ENCODE data around the gene VANGL1. TPM values are rescaled to one million over a fixed set of nuclear protein-coding genes. Genes with fewer than 3 reads are reported as not detected.

VANGL1 gene
- total and polyA plus RNA-seq, 3 donors from 2014 or later: 8.2 to 16.6 (median 8.6) TPM

GRCh38 chr1:115744646-115745275 is 103.0 kb downstream of the VANGL1 start:
- 89 to 90% methylated on average over 3 of the region's 3 CpGs for WGBS, 2 donors
- H3K36me3 ChIP-seq (ENCODE audit: low read depth, missing control alignments): no peaks in the 10 kb centered on the region
- no peak overlapping the region for H3K4me3 ChIP-seq
- H3K4me1 ChIP-seq: no peaks in the 10 kb centered on the region
- no peaks in the 10 kb centered on the region for H3K9me3 ChIP-seq
- TF ChIP-seq CTCF (IDR thresholded peaks at IDR 0.05) (no peak), POLR2A (IDR thresholded peaks at IDR 0.05) (no peak)
- no peak overlapping the region for H3K27ac ChIP-seq
- DNase-seq: no peak
- no peaks in the 10 kb centered on the region for H3K27me3 ChIP-seq
- intact Hi-C loops (cut with DNase I; ENCODE audit: low total_unique reads): no loop called here

- H3K9me3 ChIP-seq: no peaks in the 10 kb centered on the region
- 81 to 82% methylated on average over 5 of the region's 5 CpGs for WGBS, 2 donors
- DNase-seq: no peak
- H3K4me3 ChIP-seq: no peak overlapping the region
- H3K4me1 ChIP-seq: no peaks in the 10 kb centered on the region
- H3K36me3 ChIP-seq (ENCODE audit: low read depth, missing control alignments): no peaks in the 10 kb centered on the region
- H3K27me3 ChIP-seq: no peaks in the 10 kb centered on the region
- TF ChIP-seq POLR2A (IDR thresholded peaks at IDR 0.05): no peak
- no peak for TF ChIP-seq CTCF (IDR thresholded peaks at IDR 0.05)
- H3K27ac ChIP-seq: no peak overlapping the region
- intact Hi-C loops (cut with DNase I; ENCODE audit: low total_unique reads): no loop called here
Measured at GRCh38 chr1:115746021-115746690, 104.4 kb downstream of the VANGL1 start.

Small RNAs within 50 kb of the gene (small RNA-seq; reads per million reads assigned to genes)
- gene RF00406 (3.5 to 4.1 reads per million in 2 donors), gene RN7SL420P (0 reads per million in 2 donors)

Other genes starting within 250 kb of the VANGL1 start
- 1 to 10 TPM in 1 of 2 donors, under 1 TPM in 1; 0.74 to 1.9 TPM for gene CASQ2, start 126.7 kb downstream of the VANGL1 start, total RNA-seq
- 8.6 TPM for gene CASQ2, start 126.7 kb downstream of the VANGL1 start, polyA plus RNA-seq (ENCODE audit: insufficient read depth, low read depth, low replicate concordance)
- gene NHLH2, start 199.2 kb downstream of the VANGL1 start, total RNA-seq: 1 to 10 TPM; 1.7 to 3.1 TPM
- 0.53 TPM for gene NHLH2, start 199.2 kb downstream of the VANGL1 start, polyA plus RNA-seq (ENCODE audit: insufficient read depth, low read depth, low replicate concordance)